Ovary (tissue), 9 donors: Measurements from ENCODE around the gene LMTK2. TPM values are rescaled to one million over a fixed set of nuclear protein-coding genes. Genes with fewer than 3 reads are reported as not detected.

Experiments
- DNase-seq, 5 donors: peaks; one replicate each; pipeline ENCODE4 v3.0.0-alpha.2; 2019 to 2020
- H3K27ac ChIP-seq, 2 donors: fragments of 200-600 bp; one replicate each; pipeline versions ENCODE4 v1.5.1 to v1.8.0; 2019 to 2022
- H3K27me3 ChIP-seq: fragments of 200-600 bp; one replicate; pipeline ENCODE4 v1.8.0; 2022
- H3K36me3 ChIP-seq: fragments of 200-600 bp; sonication (generic); one replicate; pipeline ENCODE4 v1.5.1; 2019
- H3K4me1 ChIP-seq: one replicate; pipeline ENCODE4 v1.8.1; 2013; ENCODE audit warnings: mild to moderate bottlenecking, moderate library complexity; ENCODE audit not compliant: insufficient read depth
- H3K4me3 ChIP-seq: fragments of 200-600 bp; sonication (generic); one replicate; pipeline ENCODE4 v1.5.1; 2017
- H3K9me3 ChIP-seq, 2 donors: fragments of 200-600 bp in 1 of 2; sonication (generic) in 1 of 2; one replicate each; pipeline versions ENCODE4 v1.5.1 to v1.8.1; 2013 to 2019; ENCODE audit warnings: mild to moderate bottlenecking in 1 of 2, moderate library complexity in 1 of 2
- EP300 ChIP-seq: sonication (generic); formaldehyde crosslinking; IDR thresholded peaks from one replicate; pipeline ENCODE4 v1.6.1; 2017; ENCODE audit warnings: antibody characterized with exemption
- POLR2A ChIP-seq: fragments of 450-650 bp; IDR thresholded peaks from one replicate; pipeline ENCODE4 v1.6.1; 2017; ENCODE audit warnings: antibody characterized with exemption, mild to moderate bottlenecking, moderate library complexity
- WGBS, 3 donors: extraction: QIAGEN DNeasy Blood & Tissue Kit in 1 of 3; methylation state at CpG; one replicate each; pipeline versions ENCODE4 v1.1.5 to v1.1.7; 2013 to 2017; 5-methylcytosine and 5-hydroxymethylcytosine counted together
- intact Hi-C, 4 donors: fragments of 100-400 bp; cut with DNase I; formaldehyde crosslinking; loops; one replicate each; pipeline versions ENCODE4 v1.11.0 to v1.15.1; 2022 to 2023
- polyA plus RNA-seq, 2 donors: library from polyadenylated mRNA; stranded (reverse); fragments of 200-250 nt in 1 of 2; fragments of 350-450 nt in 1 of 2; fragmentation: Illumina TruSeq in 1 of 2; extraction: RNeasy Lipid Tissue Mini Kit (QIAGEN cat#74804) in 1 of 2; gene quantifications; one replicate each; pipeline ENCODE4 v1.2.3, GENCODE V29; 2013 to 2014
- total RNA-seq, 7 donors: library from RNA; depleted of rRNA in 2 of 7; stranded (reverse); fragments of >200 nt in 2 of 7; fragmentation: NEBNext Ultra II Directional in 3 of 7; extraction: Animal tissue kit (Norgen Biotek cat#: 25700) in 3 of 7; gene quantifications; one replicate each; pipeline versions ENCODE4 v1.1.0 to v1.2.4, GENCODE V29; 2016 to 2023
- TF ChIP-seq, protein P1 (sequence below), 3 donors: fragments of 450-650 bp in 2 of 3; fragments of 200-600 bp in 1 of 3; IDR thresholded peaks; one replicate each; pipeline versions ENCODE4 v1.5.1 to v1.8.0; 2016 to 2022; ENCODE audit warnings: antibody characterized with exemption in 3 of 3, mild to moderate bottlenecking in 1 of 3
- donor health status: DM: no; HTN: no; CAD: no; lungs with moderate emphysema.
- donor health status: DM: no; HTN: no; CAD: no.
- donor health status: Bipolar disorder and iron deficiency.
- donor health status: DM: yes; HTN: yes; CAD: no.
- donor health status: DM: no; HTN: no; CAD: no.
- donor health status: DM: yes; HTN: yes; CAD: no.

LMTK2 gene
- total and polyA plus RNA-seq, 9 donors: 4.4 to 17.1 (median 12.8) TPM

DNA sequence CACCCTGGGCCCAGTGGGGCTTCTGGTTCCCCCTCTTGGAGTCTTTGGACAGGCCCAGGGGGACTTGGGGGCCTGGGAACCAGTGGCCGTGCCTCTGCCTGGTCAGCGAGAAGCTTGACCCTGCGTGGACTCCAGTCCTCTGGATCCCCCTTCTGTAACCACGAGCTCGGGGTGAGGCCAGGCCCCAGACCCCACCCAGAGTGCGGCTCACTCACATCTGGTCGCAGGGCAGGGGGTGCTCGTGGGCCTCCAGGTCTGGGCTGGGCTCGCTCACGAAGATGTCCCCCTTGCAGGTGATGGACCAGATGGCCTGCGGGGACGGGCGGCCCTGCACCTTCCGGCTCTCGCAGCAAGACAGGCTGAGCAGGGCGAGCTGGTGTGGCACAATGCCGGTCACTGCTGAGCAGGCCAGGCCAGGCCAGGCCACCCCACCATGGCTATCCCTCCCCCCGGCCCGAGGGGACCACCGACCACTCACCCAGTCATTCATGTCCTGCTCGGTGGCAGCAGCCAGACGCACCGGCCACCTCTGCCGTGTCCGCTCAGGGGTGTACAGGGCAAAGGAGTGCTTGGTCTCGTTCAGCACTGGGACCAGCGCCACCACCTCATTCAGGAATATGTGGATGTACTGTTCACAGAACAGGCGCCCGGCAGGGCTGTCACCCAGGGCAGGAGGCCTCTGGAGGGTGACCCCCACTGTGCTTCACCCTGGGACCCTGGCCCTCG lies 124.2 kb downstream of the LMTK2 start:
- Histone ChIP-seq H3K4me1 (no peaks in the 10 kb centered on the region), H3K36me3 (no peaks in the 10 kb centered on the region), H3K27ac (no peak overlapping the region), H3K27me3 (no peaks in the 10 kb centered on the region), H3K4me3 (no peak overlapping the region), H3K9me3 (no peaks in the 10 kb centered on the region)
- DNase-seq: no peak
- 94 to 96% (median 95%) methylated on average over 27 to 30 of the region's 30 CpGs for WGBS, 3 donors
- intact Hi-C loops: no loop called here
- no peak for TF ChIP-seq POLR2A
- TF ChIP-seq, protein P1, sequence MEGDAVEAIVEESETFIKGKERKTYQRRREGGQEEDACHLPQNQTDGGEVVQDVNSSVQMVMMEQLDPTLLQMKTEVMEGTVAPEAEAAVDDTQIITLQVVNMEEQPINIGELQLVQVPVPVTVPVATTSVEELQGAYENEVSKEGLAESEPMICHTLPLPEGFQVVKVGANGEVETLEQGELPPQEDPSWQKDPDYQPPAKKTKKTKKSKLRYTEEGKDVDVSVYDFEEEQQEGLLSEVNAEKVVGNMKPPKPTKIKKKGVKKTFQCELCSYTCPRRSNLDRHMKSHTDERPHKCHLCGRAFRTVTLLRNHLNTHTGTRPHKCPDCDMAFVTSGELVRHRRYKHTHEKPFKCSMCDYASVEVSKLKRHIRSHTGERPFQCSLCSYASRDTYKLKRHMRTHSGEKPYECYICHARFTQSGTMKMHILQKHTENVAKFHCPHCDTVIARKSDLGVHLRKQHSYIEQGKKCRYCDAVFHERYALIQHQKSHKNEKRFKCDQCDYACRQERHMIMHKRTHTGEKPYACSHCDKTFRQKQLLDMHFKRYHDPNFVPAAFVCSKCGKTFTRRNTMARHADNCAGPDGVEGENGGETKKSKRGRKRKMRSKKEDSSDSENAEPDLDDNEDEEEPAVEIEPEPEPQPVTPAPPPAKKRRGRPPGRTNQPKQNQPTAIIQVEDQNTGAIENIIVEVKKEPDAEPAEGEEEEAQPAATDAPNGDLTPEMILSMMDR (IDR thresholded peaks at IDR 0.05): no peak
- no peak for TF ChIP-seq EP300

DNA sequence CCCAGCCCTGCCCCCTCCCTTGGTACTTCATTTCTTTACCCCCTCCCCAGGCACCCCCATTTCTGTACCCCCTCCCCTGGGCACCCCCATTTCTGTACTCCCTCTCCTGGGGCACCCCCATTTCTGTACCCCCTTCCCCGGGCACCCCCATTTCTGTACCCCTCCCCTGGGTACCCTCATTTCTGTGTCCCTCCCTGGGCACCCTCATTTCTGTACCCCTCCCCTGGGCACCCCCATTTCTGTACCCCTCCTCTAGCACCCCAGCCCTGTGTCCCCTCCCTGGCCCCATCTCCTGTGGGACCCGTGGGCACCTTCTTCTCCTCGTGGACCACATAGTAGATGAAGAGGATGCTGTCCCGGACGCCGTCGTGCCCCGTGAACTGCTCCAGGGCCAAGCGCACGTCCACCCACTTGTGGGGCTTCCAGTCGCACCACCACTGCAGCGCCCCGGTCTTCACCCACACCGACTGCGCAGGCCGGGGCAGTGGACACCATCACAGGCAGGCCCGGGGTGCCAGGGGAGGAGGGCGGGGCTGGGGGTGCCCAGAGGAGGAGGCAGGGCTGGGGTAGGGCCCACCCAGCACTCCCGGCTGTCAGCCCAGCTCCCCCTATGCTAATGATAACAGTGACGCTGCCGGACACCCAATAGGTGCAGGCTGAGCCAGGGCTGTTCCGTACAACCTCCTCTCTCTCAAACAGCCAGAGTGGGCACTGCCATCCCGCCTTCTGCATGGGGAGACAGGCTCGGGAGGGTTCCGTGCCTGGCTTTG lies 125.0 kb downstream of the LMTK2 start:
- no peak overlapping the region for H3K4me3 ChIP-seq
- H3K27me3 ChIP-seq: no peaks in the 10 kb centered on the region
- WGBS, 3 donors: 90 to 92% (median 92%) methylated on average over 20 to 25 of the region's 25 CpGs
- no peaks in the 10 kb centered on the region for H3K4me1 ChIP-seq
- intact Hi-C loops: no loop called here
- H3K27ac ChIP-seq: no peak overlapping the region
- no peaks in the 10 kb centered on the region for H3K36me3 ChIP-seq
- no peak for DNase-seq
- no peaks in the 10 kb centered on the region for H3K9me3 ChIP-seq
- no peak for TF ChIP-seq POLR2A
- no peak for TF ChIP-seq EP300
- TF ChIP-seq, protein P1 (IDR thresholded peaks at IDR 0.05): no peak

DNA sequence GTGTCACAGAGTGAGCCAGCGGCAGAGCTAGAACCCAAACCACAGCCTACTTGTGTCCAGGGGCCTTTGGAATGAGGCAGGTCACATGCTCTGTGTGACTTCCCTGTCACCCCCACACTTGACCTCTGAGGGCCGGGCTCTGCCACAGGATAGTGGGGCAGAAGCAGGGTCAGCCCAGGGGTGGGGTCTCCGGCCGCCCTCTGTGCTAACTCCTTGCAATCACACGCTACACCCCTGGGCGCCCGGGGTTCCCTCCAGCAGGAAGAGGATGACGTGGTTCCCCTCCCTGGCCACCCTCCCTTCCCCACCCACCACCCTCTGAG lies 125.6 kb downstream of the LMTK2 start:
- no peak overlapping the region for H3K27ac ChIP-seq
- no peak overlapping the region for H3K4me3 ChIP-seq
- TF ChIP-seq, protein P1 (IDR thresholded peaks at IDR 0.05): no peak
- TF ChIP-seq POLR2A: no peak
- no peak for TF ChIP-seq EP300
- no peaks in the 10 kb centered on the region for H3K9me3 ChIP-seq
- intact Hi-C loops: no loop called here
- DNase-seq: no peak
- H3K4me1 ChIP-seq: no peaks in the 10 kb centered on the region
- H3K36me3 ChIP-seq: no peaks in the 10 kb centered on the region
- H3K27me3 ChIP-seq: no peaks in the 10 kb centered on the region
- WGBS, 3 donors: 88 to 96% (median 96%) methylated on average over 8 of the region's 8 CpGs

DNA sequence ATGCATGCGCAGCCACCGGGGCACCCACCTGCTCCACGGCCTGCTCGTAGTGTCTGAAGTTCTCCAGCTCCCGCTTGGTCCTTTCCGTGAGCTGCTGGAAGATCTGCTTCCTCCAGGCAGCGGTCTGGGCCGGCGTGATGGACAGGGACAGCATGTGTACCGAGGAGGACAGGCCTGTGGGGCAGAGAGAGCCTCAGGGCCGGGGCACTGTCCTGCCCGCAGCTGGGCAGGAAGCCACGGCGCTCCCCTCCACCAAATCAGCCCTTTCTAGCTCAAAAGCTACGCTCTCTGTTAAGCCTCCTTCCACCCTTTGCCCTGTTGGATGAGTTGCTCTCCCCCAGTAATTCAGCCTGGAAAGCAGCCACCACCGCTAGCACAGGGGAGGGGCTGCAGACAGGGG lies 126.1 kb downstream of the LMTK2 start:
- no peaks in the 10 kb centered on the region for H3K4me1 ChIP-seq
- no peaks in the 10 kb centered on the region for H3K27me3 ChIP-seq
- no peaks in the 10 kb centered on the region for H3K36me3 ChIP-seq
- no peak for DNase-seq
- WGBS, 3 donors: 86 to 87% (median 86%) methylated on average over 16 of the region's 16 CpGs
- intact Hi-C loops: no loop called here
- no peak overlapping the region for H3K27ac ChIP-seq
- no peaks in the 10 kb centered on the region for H3K9me3 ChIP-seq
- no peak overlapping the region for H3K4me3 ChIP-seq
- TF ChIP-seq EP300 (no peak), POLR2A (no peak)
- TF ChIP-seq, protein P1 (IDR thresholded peaks at IDR 0.05): no peak
